ENCODE data around the gene THUMPD1.
A peak's percentile ranks its signal among the peaks of the same experiment; 100 is the strongest.
"Not testable (repeated sequence)": the region's sequence is repeated elsewhere in the genome, so short reads cannot be mapped to it uniquely, and the experiment has no call there.

The THUMPD1 gene

GRCh38 chr16:20741554-20742285 lies at the start of gene THUMPD1:
Gene THUMPD1 (minus strand): TSS chr16:20741818. CDS start chr16:20741739, 79 bp downstream.
- peak; percentile 81 for DNase-seq

- no peak for DNase-seq
Measured at GRCh38 chr16:20789130-20789529, 47.5 kb upstream of the THUMPD1 start.

- no peak for DNase-seq
Measured at GRCh38 chr16:20784204-20784603, 42.6 kb upstream of the THUMPD1 start.

- DNase-seq = no peak
Measured at GRCh38 chr16:20782470-20782869, 40.9 kb upstream of the THUMPD1 start.

- no peak for DNase-seq
Measured at GRCh38 chr16:20781697-20782096, 40.1 kb upstream of the THUMPD1 start.

- peak; percentile 29 for DNase-seq
Measured at GRCh38 chr16:20774703-20775362, 33.2 kb upstream of the THUMPD1 start.

GRCh38 chr16:20773679-20774078 lies 32.1 kb upstream of the THUMPD1 start:
- no peak for DNase-seq

- no peak for DNase-seq
Measured at GRCh38 chr16:20768818-20769217, 27.2 kb upstream of the THUMPD1 start.

- DNase-seq = no peak
Measured at GRCh38 chr16:20768121-20768520, 26.5 kb upstream of the THUMPD1 start.

GRCh38 chr16:20767577-20767976 lies 26.0 kb upstream of the THUMPD1 start:
- no peak for DNase-seq

- DNase-seq = no peak
Measured at GRCh38 chr16:20766294-20766693, 24.7 kb upstream of the THUMPD1 start.

GRCh38 chr16:20765732-20766131 lies 24.1 kb upstream of the THUMPD1 start:
- DNase-seq = no peak

- not testable (repeated sequence) for DNase-seq
Measured at GRCh38 chr16:20764448-20764847, 22.8 kb upstream of the THUMPD1 start.

- DNase-seq = no peak
Measured at GRCh38 chr16:20763461-20764232, 22.0 kb upstream of the THUMPD1 start, which contains the start of gene ACSM3. Gene ACSM3 (plus strand): TSS chr16:20764014. CDS start chr16:20770035, 6,021 bp downstream.

GRCh38 chr16:20762404-20763123 lies 20.9 kb upstream of the THUMPD1 start:
- no peak for DNase-seq

- DNase-seq = no peak
Measured at GRCh38 chr16:20761175-20761574, 19.6 kb upstream of the THUMPD1 start.

- DNase-seq = no peak
Measured at GRCh38 chr16:20760346-20760745, 18.7 kb upstream of the THUMPD1 start.

GRCh38 chr16:20755799-20756198 lies 14.2 kb upstream of the THUMPD1 start:
- DNase-seq = not testable (repeated sequence)

GRCh38 chr16:20755238-20755637 lies 13.6 kb upstream of the THUMPD1 start:
- no peak for DNase-seq

- DNase-seq = no peak
Measured at GRCh38 chr16:20753727-20754126, 12.1 kb upstream of the THUMPD1 start.

GRCh38 chr16:20750558-20750957 lies 8.9 kb upstream of the THUMPD1 start:
- no peak for DNase-seq

GRCh38 chr16:20749474-20749873 lies 7.9 kb upstream of the THUMPD1 start:
- no peak for DNase-seq
